ENCODE measurements around the gene CACNA1I.

The CACNA1I gene

DNA sequence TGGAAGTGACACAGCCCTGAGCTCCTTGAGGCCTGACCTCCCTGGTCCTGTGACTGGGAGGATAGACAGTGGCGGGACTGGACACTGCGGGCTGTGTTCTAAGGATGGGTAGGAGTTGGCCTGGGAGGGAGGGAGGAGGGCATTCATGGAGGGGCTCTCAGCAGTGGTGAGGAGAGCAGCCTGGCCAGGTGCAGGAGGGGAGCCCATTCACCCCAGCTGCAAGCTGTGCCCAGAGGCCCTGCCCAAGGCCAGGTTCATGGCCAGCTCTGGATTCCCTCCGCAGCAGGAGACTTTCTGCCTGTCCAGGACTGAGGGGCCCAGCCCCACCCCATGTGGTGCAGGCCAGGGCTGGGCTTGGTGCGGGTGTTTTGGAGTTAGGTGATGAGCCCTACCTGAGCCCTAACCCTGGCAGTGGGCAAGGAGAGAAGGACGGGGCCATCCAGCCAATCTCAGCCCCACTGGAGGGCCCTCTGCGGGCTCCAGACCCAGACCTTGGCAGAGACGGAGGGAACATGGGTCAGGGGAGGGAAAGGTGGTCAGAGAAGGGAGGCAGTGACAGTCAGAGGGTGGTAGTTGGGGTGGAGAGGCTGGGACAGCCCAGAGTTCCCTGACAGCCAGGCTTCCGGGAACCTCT is 26.8 kb downstream of the CACNA1I start:
- DNase-seq (ENCODE audit: low read depth in 2 of 2) = no peak

DNA sequence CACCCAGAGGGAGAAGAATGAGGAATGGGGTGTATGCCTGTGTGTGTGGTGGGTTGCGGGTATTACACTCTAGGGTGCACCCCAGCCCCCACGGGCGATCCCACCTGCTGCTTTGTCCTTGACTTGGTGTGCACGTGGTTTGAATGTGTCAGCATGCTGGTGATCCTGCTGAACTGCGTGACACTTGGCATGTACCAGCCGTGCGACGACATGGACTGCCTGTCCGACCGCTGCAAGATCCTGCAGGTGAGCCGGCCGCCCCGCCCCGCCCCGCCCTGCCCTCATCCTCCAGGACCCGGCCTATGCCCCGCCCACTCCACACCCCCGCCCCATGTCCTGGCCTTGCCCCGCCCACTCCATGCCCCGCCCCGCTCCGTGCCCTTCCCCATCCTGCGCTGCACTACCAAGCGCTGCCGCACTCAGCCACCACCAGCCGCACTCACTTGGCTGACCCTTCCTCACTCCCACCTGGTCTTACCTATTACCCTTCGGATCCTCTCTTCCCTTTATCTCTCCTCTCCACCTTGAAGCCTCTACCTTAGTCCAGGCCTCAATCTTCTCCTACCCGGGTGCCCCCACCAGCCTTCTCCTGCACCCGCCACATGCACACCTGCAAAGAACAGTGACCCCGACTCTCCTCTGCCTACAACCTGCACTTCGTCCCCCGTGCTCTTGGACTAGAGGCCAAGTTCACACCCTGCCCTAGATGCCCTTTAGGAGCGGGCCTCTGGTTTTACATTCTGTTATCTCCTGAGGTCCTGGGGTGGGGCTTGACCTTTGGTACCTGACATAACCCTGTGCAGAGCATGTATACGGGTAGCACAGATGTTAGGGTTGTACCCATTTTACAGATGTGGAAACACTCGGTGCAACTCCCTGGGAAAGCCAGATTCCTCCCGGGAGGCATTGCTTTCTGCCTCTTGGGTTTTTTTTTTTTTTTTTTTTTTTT is 27.7 kb downstream of the CACNA1I start:
- no peak for DNase-seq (ENCODE audit: low read depth in 2 of 2)

DNA sequence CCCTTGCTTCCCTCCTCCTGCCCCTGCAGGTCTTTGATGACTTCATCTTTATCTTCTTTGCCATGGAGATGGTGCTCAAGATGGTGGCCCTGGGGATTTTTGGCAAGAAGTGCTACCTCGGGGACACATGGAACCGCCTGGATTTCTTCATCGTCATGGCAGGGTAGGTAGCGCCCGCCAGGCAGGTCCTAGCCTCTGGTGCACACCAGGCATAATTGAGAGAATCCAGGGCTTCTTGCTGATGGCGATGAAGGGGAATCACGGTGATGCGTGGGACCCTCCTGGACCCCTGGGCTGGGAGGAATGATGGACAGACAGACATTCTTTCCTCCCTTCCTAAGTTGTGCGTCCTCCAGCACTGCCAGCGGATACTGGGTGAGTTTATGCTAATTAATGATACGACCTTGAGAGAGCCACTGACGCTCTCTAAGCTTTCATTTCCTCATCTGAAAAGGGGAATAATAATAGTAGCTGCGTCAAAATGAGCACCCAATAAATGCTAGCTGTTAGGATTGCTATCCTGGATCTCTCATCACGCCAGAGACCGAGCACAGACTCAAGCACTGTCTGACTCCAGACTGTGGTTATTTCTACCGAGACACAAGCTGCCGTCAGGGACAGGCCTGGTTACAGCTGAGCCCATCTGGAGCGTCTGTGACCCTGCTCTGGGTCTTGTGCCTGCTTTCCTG is 30.1 kb downstream of the CACNA1I start:
- DNase-seq (ENCODE audit: low read depth in 2 of 2) = no peak

DNA sequence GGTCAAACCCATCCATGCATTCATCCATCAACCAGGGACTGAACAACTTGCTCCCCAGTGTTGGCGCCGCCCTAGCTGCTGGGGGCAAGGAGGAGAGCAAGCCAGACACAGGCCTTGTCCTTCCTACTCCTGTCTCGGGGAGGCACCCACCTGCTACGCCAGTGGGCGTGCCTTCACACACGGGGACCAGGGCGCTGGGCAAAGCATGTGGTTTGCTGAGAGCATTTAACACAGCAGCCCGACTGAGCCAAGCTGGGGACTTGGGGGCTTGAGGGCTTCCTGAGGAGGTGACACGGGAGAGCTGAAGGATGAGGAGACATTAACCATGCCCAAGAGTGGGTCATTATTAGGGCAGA is 30.6 kb downstream of the CACNA1I start:
- DNase-seq (ENCODE audit: low read depth in 2 of 2) = no peak

DNA sequence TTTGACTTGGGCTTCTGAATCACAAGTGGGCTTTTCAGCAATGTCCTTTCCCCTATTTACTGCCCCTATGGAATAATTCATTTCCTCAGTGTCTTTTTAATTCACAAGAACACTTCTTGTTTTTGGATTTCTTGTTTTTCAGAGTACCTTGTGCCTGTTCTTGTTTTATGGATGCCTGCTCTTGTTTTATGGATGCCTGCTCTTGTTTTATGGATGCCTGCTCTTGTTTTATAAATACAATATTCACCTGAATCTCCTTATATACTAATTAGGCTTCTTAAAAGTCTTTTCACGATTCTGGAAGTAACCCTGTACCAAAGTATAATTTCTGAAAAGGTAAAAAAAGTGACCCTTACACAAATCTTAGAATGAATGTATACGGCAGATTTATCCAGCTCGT is 32.8 kb downstream of the CACNA1I start:
- no peak for DNase-seq (ENCODE audit: low read depth in 2 of 2)

DNA sequence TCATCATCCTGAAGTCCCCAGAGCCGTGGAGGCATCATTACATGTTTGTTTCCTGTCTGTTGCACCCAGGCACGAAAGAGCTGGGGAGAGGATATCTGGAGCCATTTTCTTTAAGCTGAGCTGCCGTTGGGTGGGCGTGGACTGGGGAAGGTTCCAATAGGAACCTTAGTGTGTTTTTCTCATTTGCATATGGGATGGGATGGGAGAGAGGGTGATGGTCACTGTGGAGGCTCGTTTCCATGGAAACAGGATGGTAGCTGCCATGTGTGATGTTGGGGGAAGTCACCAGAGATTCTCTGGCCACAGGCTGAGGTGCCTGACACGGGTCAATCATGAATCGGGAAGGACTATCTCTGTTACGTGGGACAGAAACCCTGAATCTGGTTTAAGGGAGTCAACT is 39.7 kb downstream of the CACNA1I start:
- no peak for DNase-seq (ENCODE audit: low read depth in 2 of 2)

DNA sequence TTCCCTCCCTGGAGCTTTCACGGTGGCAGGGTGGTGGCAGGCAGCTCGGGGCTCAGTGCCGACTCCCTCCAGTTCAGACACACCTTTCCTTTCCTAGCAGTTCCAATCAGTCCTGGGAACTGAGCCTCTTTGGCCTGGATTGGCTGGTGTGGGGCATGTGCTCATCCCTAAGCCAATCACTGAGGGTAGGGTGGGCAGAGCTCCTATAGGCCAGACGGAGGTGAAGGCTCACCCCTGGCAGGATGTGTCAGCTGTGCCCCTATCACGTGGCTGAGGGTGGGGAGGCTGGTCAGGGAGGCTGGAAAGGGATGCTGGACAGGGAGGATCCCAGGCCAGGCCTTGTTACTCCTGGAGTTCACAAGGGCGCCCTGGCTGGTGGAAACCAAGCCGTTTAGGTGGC is 40.2 kb downstream of the CACNA1I start:
- no peak for DNase-seq (ENCODE audit: low read depth in 2 of 2)

DNA sequence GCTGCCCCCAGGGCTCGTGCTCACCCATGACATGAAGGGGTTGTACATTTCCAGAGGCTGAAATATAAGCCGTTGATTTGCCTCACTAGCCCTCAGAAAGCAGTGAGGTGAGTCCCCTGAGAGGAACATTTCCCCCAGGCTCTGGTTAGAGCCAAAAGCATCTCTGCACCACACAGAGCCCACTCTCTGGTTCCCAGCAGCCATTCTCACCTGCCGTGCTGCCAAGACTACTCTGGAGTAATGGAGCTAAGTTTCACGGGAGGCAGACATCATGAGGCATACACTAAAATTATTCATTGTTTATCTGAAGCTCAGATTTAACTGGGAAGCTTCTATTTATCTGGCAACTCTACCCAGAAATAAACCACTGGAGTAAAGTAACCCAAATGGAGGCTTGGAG is 40.8 kb downstream of the CACNA1I start:
- DNase-seq (ENCODE audit: low read depth in 2 of 2) = no peak

DNA sequence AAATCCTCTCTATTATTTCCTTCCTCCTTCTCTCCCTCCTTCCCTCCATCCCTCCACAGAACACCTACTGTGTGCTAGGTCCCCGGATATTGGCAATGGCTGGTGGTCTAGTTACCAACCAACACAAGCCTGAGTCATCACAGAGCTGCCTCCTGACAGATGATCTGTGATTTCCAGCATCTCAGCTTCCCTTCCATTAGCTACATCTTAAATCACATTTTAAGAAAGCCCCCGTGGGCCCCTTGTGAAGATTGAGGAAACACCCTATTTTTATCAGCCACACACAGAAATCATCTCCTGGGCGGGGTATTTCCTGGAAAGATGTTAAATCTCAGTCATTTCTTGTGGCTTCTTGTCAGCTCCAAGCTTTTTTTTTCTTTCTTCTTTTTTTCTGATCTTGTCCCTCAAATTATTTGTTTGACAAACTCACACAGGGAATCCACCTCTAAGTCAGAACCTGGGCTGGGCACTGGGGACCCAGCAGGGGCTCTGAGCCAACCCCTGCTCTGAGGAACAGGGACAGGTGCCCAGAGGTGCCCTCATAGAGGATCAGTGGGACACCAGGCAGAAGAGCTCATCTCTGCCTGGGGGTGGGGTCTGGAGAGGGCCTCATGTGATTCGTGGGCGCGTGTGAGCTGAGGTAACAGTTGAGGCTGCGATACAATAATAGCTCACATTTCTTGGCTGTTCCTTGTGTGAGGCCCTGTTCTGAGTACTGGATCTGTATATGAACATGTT is 42.4 kb downstream of the CACNA1I start:
- no peak for DNase-seq (ENCODE audit: low read depth in 2 of 2)

DNA sequence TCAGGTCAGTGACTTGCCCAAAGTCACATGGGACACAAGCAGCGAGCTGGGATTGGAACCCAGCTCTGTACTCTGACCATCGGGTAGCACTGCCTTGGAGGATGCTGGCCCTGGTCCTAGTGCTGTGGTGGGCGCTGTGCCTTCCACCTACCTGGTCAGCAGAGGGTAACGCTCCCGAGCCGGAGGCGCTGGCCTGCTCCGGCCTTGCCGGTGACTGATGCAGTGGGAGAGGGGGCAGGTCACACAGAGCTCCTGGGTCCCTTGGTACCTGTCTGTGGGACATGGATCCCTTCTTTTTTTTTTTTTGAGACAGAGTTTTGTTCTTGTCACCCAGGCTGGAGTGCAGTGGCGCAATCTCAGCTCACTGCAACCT is 43.0 kb downstream of the CACNA1I start:
- DNase-seq (ENCODE audit: low read depth in 2 of 2) = no peak

DNA sequence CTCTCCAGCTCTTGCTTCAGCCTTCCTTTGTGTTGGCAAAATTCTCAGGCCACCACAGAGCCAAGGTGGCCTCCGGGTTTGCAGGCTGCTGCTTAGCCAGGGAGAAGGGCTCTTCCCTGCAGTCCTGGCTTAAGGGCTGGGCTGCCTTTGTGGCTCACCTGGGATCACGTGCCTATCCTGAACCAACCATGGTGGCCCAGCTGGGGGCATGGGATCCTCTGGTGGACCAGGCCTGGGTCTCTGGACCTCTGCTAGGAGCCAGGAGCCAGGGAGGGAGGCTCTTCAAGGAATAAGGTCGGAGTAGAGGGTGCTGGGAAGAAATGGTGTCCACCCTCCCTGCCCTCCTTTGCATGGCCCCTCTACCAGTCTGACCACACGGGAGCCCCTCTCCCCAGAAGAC is 43.9 kb downstream of the CACNA1I start:
- DNase-seq (ENCODE audit: low read depth in 2 of 2) = no peak

DNA sequence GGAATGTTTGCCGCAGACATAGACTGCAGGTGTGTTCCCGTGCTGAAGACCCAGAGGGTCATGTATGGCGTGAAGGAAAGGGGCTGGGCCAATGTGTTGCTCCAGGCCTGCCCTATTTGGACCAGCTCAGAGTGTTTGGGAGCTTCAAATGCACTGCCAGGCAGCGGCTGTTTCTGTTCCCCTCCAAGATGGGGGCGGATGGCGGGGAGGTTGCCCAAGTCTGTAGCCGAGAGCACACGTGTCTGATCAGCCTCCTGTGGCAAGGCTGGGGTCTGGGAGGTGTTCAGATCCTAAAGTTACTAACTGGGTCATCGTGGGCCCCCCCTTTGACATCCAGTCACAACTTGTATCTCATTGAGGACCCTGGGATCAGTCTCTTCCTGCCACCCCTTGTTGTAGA is 45.5 kb downstream of the CACNA1I start:
- no peak for DNase-seq (ENCODE audit: low read depth in 2 of 2)

DNA sequence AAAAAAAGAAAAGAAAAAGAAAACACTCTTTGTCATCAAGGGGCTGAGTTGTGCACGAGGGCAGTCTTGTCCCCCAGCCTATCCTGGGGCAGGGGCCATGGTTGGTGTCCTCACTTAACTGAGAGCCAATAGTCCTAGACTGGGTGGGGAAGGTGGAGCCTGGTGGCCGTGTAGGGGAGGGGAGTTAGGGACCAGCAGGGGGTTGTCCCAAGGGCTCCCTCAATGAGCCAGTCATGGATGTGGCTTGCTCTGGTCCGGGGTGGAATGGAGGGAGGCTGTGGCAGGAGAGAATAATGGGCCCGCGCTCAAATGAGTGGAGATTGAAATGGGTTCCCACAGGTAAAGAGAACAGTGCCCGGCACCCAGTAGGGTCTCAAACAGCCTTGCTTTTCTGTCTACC is 46.2 kb downstream of the CACNA1I start:
- no peak for DNase-seq (ENCODE audit: low read depth in 2 of 2)

DNA sequence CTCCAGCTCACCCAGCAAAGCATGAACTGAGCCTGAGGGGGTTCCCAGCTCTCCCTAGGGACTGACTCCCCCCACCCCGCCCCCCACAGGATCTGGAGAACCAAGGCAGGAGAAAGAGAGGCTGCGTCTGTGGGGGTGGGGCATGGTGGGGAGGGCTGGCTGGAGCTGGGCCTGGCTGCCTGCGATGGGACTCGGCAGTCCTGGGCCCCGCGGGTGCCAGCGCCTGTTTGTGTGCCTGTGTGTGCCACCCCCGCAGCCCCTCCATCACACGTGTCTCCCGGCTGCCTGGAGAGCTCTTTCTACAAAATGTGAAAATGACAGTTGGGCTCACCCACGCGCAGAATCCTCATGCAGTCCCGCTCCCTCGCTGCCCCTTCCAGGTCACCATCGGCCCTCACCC is 46.8 kb downstream of the CACNA1I start:
- DNase-seq (ENCODE audit: low read depth in 2 of 2) = no peak

DNA sequence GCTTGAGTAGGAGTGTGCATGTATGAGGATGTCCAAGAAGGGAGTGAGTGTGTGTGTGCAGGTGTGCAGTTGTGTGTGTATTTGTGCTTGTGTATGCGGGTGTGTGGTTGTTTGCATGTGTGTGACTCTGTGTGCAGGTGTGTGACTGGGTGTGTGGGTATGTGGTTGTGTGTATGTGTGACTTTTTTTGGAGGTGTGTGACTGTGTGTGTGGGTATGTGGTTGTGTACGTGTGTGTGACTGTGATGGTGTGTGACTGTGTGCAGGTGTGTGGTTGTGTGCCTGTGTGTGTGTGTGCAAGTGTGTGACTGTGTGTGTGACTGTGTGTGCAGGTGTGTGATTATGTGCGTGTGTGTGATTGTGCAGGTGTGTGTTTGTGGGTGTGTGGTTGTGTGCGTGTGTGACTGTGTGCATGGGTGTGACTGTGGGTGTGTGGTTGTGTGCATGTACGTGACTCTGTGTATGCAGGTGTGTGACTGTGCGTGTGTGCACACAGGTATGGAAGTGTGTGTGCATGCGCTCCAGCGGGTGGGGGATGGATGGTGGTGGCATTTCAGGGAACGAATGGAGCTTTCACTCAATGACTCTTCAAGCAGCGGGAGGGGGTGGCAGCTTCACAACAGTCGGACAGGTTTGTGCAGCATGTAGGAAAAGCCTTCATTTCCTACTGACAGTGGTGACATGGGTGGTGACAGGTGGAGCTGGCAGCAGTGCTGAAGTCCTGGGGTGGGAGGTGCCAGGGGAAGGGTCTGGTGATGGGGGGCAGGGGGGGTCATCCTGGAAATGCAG is 47.6 kb downstream of the CACNA1I start:
- no peak for DNase-seq (ENCODE audit: low read depth in 2 of 2)

DNA sequence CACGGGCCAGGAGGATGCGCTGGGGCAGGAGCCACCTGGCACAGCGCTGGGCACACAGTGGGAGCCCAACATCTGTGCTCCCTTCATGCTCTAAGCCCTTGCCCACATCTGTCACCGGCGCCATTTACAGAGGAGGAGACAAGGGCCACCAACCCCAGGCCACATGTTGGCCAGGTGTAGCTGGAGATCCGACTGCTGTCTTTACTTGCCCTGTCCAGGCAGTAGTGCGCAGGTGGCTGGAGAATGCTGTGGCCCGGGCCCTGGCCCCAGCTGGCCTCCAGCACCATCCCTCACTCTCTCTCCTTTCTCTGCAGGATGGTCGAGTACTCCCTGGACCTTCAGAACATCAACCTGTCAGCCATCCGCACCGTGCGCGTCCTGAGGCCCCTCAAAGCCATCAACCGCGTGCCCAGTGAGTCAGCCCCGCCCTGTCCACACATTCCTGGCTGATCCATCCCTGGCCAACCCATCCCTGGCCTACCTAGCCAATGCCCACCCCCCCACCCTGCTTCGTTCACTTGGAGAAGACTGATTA is 48.5 kb downstream of the CACNA1I start:
- DNase-seq (ENCODE audit: low read depth in 2 of 2) = no peak

DNA sequence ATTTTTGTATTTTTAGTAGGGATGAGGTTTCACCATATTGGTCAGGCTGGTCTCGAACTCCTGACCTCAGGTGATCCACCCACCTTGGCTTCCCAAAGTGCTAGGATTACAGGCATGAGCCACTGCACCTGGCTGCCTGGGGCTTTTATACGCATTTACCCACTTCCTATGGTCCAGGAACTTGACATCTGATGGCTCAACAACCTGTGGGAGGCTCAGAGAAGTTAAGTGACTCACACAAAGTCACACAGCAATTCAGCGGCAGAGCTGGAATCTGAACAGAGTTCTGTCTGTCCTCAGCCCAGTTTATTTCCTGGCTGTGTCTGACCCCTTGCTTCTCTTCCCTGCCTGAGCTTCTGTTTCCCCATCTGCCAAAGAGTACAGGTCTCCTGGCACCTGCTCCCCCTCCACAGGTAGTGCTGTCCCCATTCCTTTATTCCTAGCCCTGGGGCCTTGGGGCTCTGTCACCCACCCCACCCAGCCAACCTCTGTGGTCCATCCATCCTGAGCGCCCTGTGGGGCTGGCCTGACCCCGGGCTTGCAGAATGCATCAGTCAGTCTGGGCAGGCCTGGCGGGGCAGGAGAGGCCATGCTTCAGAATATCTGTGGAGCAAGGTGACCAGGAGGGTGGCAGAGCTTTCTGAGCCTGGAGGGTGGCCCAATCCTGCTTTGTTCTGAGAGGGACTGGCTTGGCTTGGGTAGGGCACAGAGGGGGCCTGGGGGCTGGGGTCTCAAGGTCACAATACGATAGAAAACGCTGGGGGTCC is 50.6 kb downstream of the CACNA1I start:
- no peak for DNase-seq (ENCODE audit: low read depth in 2 of 2)

DNA sequence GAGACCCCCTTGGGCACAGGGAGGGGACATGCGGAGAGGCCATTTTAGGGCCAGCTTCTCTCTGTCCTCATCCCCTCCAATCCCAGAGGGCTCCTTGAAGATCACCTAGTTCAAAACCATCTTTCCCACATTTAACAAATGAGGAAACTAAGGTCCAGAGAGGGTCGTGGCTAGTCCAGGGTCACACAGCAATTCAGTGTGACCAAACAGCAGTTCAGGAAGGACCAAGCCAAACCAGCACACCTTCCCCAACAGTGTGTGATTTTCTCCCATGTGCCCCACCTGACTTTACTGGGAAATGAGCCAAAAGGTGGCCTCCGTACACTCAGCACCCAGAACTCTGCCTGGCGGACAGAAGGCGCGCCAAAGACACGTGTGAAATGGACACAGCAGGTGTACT is 51.3 kb downstream of the CACNA1I start:
- DNase-seq (ENCODE audit: low read depth in 2 of 2) = no peak

DNA sequence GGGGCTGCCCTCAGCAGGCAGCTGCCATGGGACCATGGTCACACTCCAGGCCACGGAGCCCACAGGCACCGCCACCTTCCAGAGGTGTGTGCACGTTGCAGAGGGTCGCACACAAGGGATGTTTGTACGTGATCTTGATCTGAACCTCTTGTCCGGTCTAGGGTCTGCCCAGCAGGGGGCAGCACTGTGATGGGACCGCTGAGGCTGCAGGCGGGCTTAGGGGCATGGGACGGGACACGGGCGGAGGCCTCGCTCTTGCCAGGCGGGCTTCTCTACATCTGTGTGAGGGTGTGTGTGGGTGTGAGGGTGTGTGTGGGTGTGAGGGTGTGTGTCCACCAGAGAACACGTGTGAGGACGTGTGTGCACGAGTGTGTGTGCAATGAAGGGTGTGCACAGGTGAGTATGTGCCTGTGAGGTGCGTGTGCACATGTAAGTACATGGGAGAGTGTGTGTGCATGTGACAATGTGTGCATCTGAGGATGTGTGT is 52.4 kb downstream of the CACNA1I start:
- no peak for DNase-seq (ENCODE audit: low read depth in 2 of 2)

Measured in fibroblast of skin of left quadriceps (primary cell).